Astrocyte (in vitro differentiated cells and primary cell): ENCODE measurements around the gene CXCR5. TPM values are rescaled to one million over a fixed set of nuclear protein-coding genes. Genes with fewer than 3 reads are reported as not detected.
A peak's percentile ranks its signal among the peaks of the same experiment; 100 is the strongest.

Experiments used
- DNase-seq: peaks from one replicate; pipeline ENCODE4 v3.0.0-alpha.2; 2010; ENCODE audit warnings: low read depth
- FAIRE-seq: peaks from 2 replicates; lab custom pipeline; 2011; peaks lifted over from hg19 to GRCh38; lab: Jason Lieb, UNC
- H2AFZ ChIP-seq: 2 replicates; pipeline ENCODE4 v1.6.0; 2012; ENCODE audit warnings: low read depth, low read length, inconsistent platforms
- H3K27ac ChIP-seq: 2 replicates; pipeline ENCODE4 v1.5.1; 2011; ENCODE audit warnings: low read depth, low read length, inconsistent platforms
- H3K27me3 ChIP-seq: 2 replicates; pipeline ENCODE4 v1.6.0; 2011; ENCODE audit warnings: low read length, inconsistent platforms; ENCODE audit not compliant: insufficient read depth
- H3K36me3 ChIP-seq: 2 replicates; pipeline ENCODE4 v1.5.1; 2011; ENCODE audit warnings: low read length, inconsistent platforms; ENCODE audit not compliant: insufficient read depth
- H3K4me1 ChIP-seq: 2 replicates; pipeline ENCODE4 v1.5.1; 2011; ENCODE audit warnings: low read length, inconsistent platforms; ENCODE audit not compliant: insufficient read depth
- H3K4me2 ChIP-seq: 2 replicates; pipeline ENCODE4 v1.6.0; 2012; ENCODE audit warnings: low read length, inconsistent platforms
- H3K4me3 ChIP-seq: 2 replicates; pipeline ENCODE4 v1.5.1; 2011; ENCODE audit warnings: low read depth, mild to moderate bottlenecking, low read length, inconsistent platforms; ENCODE audit not compliant: insufficient read depth
- H3K79me2 ChIP-seq: 2 replicates; pipeline ENCODE4 v1.6.0; 2012; ENCODE audit warnings: mild to moderate bottlenecking, low read length, inconsistent platforms; ENCODE audit not compliant: insufficient read depth
- H3K9ac ChIP-seq: 2 replicates; pipeline ENCODE4 v1.6.0; 2012; ENCODE audit warnings: mild to moderate bottlenecking, low read length, inconsistent platforms
- H3K9me3 ChIP-seq: 2 replicates; pipeline ENCODE4 v1.5.1; 2012; ENCODE audit warnings: low read depth, mild to moderate bottlenecking, low read length, inconsistent platforms; ENCODE audit not compliant: insufficient read depth
- H4K20me1 ChIP-seq: 2 replicates; pipeline ENCODE4 v1.6.0; 2012; ENCODE audit warnings: low read length, inconsistent platforms; ENCODE audit not compliant: insufficient read depth
- H3K27ac Mint-ChIP-seq: one replicate; pipeline ENCODE4 v1.8.0; 2021; ENCODE audit warnings: mild to moderate bottlenecking, mixed read lengths; ENCODE audit not compliant: unreplicated experiment
- H3K27me3 Mint-ChIP-seq: one replicate; pipeline ENCODE4 v1.8.0; 2021; ENCODE audit warnings: low read depth, mixed read lengths; ENCODE audit not compliant: unreplicated experiment
- H3K36me3 Mint-ChIP-seq: one replicate; pipeline ENCODE4 v1.8.0; 2021; ENCODE audit warnings: low read depth, mixed read lengths; ENCODE audit not compliant: unreplicated experiment
- H3K4me1 Mint-ChIP-seq: one replicate; pipeline ENCODE4 v1.8.0; 2021; ENCODE audit warnings: low read depth, mixed read lengths; ENCODE audit not compliant: unreplicated experiment
- H3K4me3 Mint-ChIP-seq: one replicate; pipeline ENCODE4 v1.8.0; 2021; ENCODE audit warnings: mild to moderate bottlenecking, moderate library complexity, mixed read lengths; ENCODE audit not compliant: unreplicated experiment
- H3K9me3 Mint-ChIP-seq: one replicate; pipeline ENCODE4 v1.8.0; 2021; ENCODE audit warnings: mild to moderate bottlenecking, mixed read lengths; ENCODE audit not compliant: unreplicated experiment
- CTCF ChIP-seq: IDR thresholded peaks from 2 replicates; pipeline ENCODE4 v1.5.1; 2011; ENCODE audit warnings: low read depth, mild to moderate bottlenecking, inconsistent platforms, low read length, moderate library complexity; ENCODE audit not compliant: insufficient read depth
- EZH2 ChIP-seq: IDR thresholded peaks from 2 replicates; pipeline ENCODE4 v1.6.1; 2012; ENCODE audit warnings: mild to moderate bottlenecking, low read length, inconsistent platforms; ENCODE audit not compliant: insufficient read depth
- total RNA-seq: library from RNA; stranded (reverse); gene quantifications from 2 replicates; pipeline ENCODE4 v1.2.1, GENCODE V29; 2021

Gene CXCR5
- total RNA-seq, 1 donor from 2014 or later, result 0.07 TPM

- FAIRE-seq, result no peak
- TF ChIP-seq EZH2 (no peak), CTCF (no peak)
- H3K27ac Mint-ChIP-seq, result no peak overlapping the region
- H3K27me3 Mint-ChIP-seq, result peaks cover 4% of the 10 kb centered on the region
- Histone ChIP-seq H3K4me3 (no peak overlapping the region), H4K20me1 (no peaks in the 10 kb centered on the region), H3K36me3 (no peaks in the 10 kb centered on the region), H3K4me2 (no peak overlapping the region), H3K9ac (no peak overlapping the region), H3K27me3 (peaks cover 4% of the 10 kb centered on the region), H2AFZ (no peak overlapping the region), H3K4me1 (no peaks in the 10 kb centered on the region), H3K27ac (no peak overlapping the region), H3K79me2 (no peaks in the 10 kb centered on the region), H3K9me3 (no peaks in the 10 kb centered on the region)
- peaks cover 4% of the 10 kb centered on the region for H3K9me3 Mint-ChIP-seq
- DNase-seq, result no peak
- H3K36me3 Mint-ChIP-seq, result no peaks in the 10 kb centered on the region
- peaks cover 10% of the 10 kb centered on the region for H3K4me1 Mint-ChIP-seq
- H3K4me3 Mint-ChIP-seq, result no peak overlapping the region
These were observed 33.9 kb upstream of the CXCR5 start for GRCh38 chr11:118849825-118850224.

- Mint-ChIP-seq H3K27ac (peak overlapping the region; percentile 1), H3K27me3 (peaks cover 9% of the 10 kb centered on the region), H3K9me3 (peaks cover 4% of the 10 kb centered on the region), H3K4me3 (no peak overlapping the region), H3K36me3 (no peaks in the 10 kb centered on the region), H3K4me1 (peaks cover 2% of the 10 kb centered on the region)
- Histone ChIP-seq H3K4me1 (no peaks in the 10 kb centered on the region), H2AFZ (no peak overlapping the region), H3K4me2 (no peak overlapping the region), H3K79me2 (no peaks in the 10 kb centered on the region), H3K4me3 (no peak overlapping the region), H3K27ac (no peak overlapping the region), H4K20me1 (no peaks in the 10 kb centered on the region), H3K27me3 (peaks cover 4% of the 10 kb centered on the region), H3K36me3 (no peaks in the 10 kb centered on the region), H3K9me3 (no peaks in the 10 kb centered on the region), H3K9ac (no peak overlapping the region)
- no peak for TF ChIP-seq EZH2
- no peak for TF ChIP-seq CTCF
- FAIRE-seq (no peak), DNase-seq (no peak)
These were observed 31.7 kb upstream of the CXCR5 start for GRCh38 chr11:118851970-118852369.

- Histone ChIP-seq H3K27me3 (no peaks in the 10 kb centered on the region), H3K79me2 (no peaks in the 10 kb centered on the region), H3K4me1 (no peaks in the 10 kb centered on the region), H4K20me1 (no peaks in the 10 kb centered on the region), H3K27ac (no peak overlapping the region), H3K4me2 (no peak overlapping the region), H3K4me3 (no peak overlapping the region), H3K36me3 (no peaks in the 10 kb centered on the region), H2AFZ (no peak overlapping the region), H3K9me3 (no peaks in the 10 kb centered on the region), H3K9ac (no peak overlapping the region)
- no peaks in the 10 kb centered on the region for H3K36me3 Mint-ChIP-seq
- FAIRE-seq (no peak), DNase-seq (no peak)
- H3K4me1 Mint-ChIP-seq, result peaks cover 2% of the 10 kb centered on the region
- peaks cover 5% of the 10 kb centered on the region for H3K27me3 Mint-ChIP-seq
- peaks cover 4% of the 10 kb centered on the region for H3K9me3 Mint-ChIP-seq
- TF ChIP-seq CTCF (no peak), EZH2 (no peak)
- H3K27ac Mint-ChIP-seq, result no peak overlapping the region
- H3K4me3 Mint-ChIP-seq, result no peak overlapping the region
These were observed 30.0 kb upstream of the CXCR5 start for GRCh38 chr11:118853678-118854077.
